ENCODE results near the gene PRPF8. TPM values are rescaled to one million over a fixed set of nuclear protein-coding genes. Genes with fewer than 3 reads are reported as not detected.

The PRPF8 gene
- total and polyA plus RNA-seq, 2 of the 13 experiments (the other 11 are each of a cell fraction or from before 2014, with no cell fraction given), result 112 to 179 TPM

DNA sequence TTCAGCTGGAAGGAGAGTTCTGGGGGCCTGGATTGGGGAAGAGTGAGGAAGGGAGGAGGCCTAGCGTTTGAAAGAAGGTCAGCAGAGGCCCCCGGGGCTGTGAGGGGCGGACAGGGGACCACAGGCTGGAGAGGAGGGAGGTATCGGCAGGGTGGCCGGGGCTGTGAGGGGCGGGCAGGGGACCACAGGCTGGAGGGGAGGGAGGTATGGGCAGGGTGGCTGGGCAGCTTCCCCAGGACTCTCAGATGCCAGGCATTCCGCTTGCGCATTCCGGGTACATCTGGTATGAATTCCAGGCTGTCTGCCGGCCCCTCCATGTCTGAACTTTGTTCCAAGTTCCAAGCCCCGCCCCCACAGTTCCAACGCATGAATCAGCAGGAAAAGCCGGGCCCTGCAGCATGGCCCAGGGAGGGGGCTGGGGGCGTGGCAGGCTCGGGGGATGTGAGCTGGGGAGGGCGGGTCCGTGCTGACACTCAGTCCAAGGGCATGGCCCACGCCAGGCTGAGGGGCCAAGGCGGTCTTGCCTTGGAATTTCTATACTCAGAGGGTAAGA, 29.8 kb upstream of the PRPF8 start (continued):
- TF ChIP-seq ZBTB25 (CRISPR knock-in tag; IDR thresholded peaks at IDR 0.05), result peak; percentile 25; the same call in 1 of the 2 replicates
- TF ChIP-seq SRSF4 (IDR thresholded peaks at IDR 0.05; ENCODE audit: low read depth, low read length, poor library complexity, severe bottlenecking), result no peak
- peak; percentile 42; the same call in 1 of the 2 replicates for TF ChIP-seq ARNTL (CRISPR knock-in tag; IDR thresholded peaks at IDR 0.05)
- TF ChIP-seq, protein P1, sequence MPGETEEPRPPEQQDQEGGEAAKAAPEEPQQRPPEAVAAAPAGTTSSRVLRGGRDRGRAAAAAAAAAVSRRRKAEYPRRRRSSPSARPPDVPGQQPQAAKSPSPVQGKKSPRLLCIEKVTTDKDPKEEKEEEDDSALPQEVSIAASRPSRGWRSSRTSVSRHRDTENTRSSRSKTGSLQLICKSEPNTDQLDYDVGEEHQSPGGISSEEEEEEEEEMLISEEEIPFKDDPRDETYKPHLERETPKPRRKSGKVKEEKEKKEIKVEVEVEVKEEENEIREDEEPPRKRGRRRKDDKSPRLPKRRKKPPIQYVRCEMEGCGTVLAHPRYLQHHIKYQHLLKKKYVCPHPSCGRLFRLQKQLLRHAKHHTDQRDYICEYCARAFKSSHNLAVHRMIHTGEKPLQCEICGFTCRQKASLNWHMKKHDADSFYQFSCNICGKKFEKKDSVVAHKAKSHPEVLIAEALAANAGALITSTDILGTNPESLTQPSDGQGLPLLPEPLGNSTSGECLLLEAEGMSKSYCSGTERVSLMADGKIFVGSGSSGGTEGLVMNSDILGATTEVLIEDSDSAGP (CRISPR knock-in tag; IDR thresholded peaks at IDR 0.05; ENCODE audit: borderline replicate concordance), result peak; percentile 16
- TF ChIP-seq ISX (CRISPR knock-in tag; conservative IDR thresholded peaks at IDR 0.05), result no peak
- TF ChIP-seq SP140L (CRISPR knock-in tag; IDR thresholded peaks at IDR 0.05; ENCODE audit: borderline replicate concordance), result no peak
- TF ChIP-seq ZNF44 (CRISPR knock-in tag; IDR thresholded peaks at IDR 0.05), result no peak
- TF ChIP-seq KDM6A (CRISPR knock-in tag; IDR thresholded peaks at IDR 0.05; ENCODE audit: low read depth), result peak; percentile 49
- TF ChIP-seq, protein P2, sequence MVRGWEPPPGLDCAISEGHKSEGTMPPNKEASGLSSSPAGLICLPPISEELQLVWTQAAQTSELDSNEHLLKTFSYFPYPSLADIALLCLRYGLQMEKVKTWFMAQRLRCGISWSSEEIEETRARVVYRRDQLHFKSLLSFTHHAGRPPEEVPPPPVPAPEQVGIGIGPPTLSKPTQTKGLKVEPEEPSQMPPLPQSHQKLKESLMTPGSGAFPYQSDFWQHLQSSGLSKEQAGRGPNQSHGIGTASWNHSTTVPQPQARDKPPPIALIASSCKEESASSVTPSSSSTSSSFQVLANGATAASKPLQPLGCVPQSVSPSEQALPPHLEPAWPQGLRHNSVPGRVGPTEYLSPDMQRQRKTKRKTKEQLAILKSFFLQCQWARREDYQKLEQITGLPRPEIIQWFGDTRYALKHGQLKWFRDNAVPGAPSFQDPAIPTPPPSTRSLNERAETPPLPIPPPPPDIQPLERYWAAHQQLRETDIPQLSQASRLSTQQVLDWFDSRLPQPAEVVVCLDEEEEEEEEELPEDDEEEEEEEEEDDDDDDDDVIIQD (CRISPR knock-in tag; IDR thresholded peaks at IDR 0.05; ENCODE audit: low read depth), result no peak
- TF ChIP-seq ARHGAP35 (CRISPR knock-in tag; IDR thresholded peaks at IDR 0.05; ENCODE audit: borderline replicate concordance), result no peak
- TF ChIP-seq NR2F1 (CRISPR knock-in tag; IDR thresholded peaks at IDR 0.05), result peak; percentile 10 to 43; a peak in 2 of 4 replicates
- no peak for TF ChIP-seq ZNF350 (CRISPR knock-in tag; IDR thresholded peaks at IDR 0.05; ENCODE audit: borderline replicate concordance, low read depth)
- TF ChIP-seq ZNF331 (CRISPR knock-in tag; IDR thresholded peaks at IDR 0.05), result peak; percentile 44
- peak; percentile 94 for TF ChIP-seq HNF4A (CRISPR knock-in tag; IDR thresholded peaks at IDR 0.05)
- 0 out of 2 replicates have a peak, but pooled peaks have one; percentile 37 for TF ChIP-seq NR2C2 (CRISPR knock-in tag; IDR thresholded peaks at IDR 0.05; ENCODE audit: borderline replicate concordance)
- peak; percentile 13; the same call in 1 of the 2 replicates for TF ChIP-seq ZNF687 (CRISPR knock-in tag; IDR thresholded peaks at IDR 0.05)
- TF ChIP-seq, protein P3, sequence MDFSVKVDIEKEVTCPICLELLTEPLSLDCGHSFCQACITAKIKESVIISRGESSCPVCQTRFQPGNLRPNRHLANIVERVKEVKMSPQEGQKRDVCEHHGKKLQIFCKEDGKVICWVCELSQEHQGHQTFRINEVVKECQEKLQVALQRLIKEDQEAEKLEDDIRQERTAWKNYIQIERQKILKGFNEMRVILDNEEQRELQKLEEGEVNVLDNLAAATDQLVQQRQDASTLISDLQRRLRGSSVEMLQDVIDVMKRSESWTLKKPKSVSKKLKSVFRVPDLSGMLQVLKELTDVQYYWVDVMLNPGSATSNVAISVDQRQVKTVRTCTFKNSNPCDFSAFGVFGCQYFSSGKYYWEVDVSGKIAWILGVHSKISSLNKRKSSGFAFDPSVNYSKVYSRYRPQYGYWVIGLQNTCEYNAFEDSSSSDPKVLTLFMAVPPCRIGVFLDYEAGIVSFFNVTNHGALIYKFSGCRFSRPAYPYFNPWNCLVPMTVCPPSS (IDR thresholded peaks at IDR 0.05), result no peak
